Sigmoid colon (tissue), 4 donors: ENCODE results near the gene HOMER2.

Source experiments
- EP300 ChIP-seq, 4 donors: sonication (generic); formaldehyde crosslinking; IDR thresholded peaks; one replicate each; pipeline ENCODE4 v1.6.1; 2017; ENCODE audit warnings: antibody characterized with exemption in 4 of 4
- POLR2A ChIP-seq, 2 donors: fragments of 450-650 bp; IDR thresholded peaks; one replicate each; pipeline ENCODE4 v1.6.1; 2016; ENCODE audit warnings: antibody characterized with exemption in 2 of 2, mild to moderate bottlenecking in 2 of 2, moderate library complexity in 2 of 2
- POLR2AphosphoS5 ChIP-seq, 4 donors: sonication (generic); formaldehyde crosslinking; IDR thresholded peaks; one replicate each; pipeline ENCODE4 v1.6.1; 2017; ENCODE audit warnings: antibody characterized with exemption in 4 of 4

- TF ChIP-seq POLR2AphosphoS5 (IDR thresholded peaks at IDR 0.05) (no peak), POLR2A (IDR thresholded peaks at IDR 0.05) (no peak), EP300 (IDR thresholded peaks at IDR 0.05) (no peak)
Observed at GRCh38 chr15:82917249-82917648, 35.3 kb downstream of the HOMER2 start.
